Smooth muscle cell (in vitro differentiated cells): ENCODE data around the gene DSP. TPM values are rescaled to one million over a fixed set of nuclear protein-coding genes. Genes with fewer than 3 reads are reported as not detected.

Experiments
- DNase-seq: peaks from one replicate; lab custom pipeline; 2025; ENCODE audit not compliant: unreplicated experiment; lab: John Stamatoyannopoulos, UW
- H2AFZ ChIP-seq: fragments of 200-600 bp; sonication (generic); 2 replicates; pipeline ENCODE4 v1.6.0; 2016; ENCODE audit warnings: antibody characterized with exemption, low read depth, mild to moderate bottlenecking
- H3F3A ChIP-seq: fragments of 200-600 bp; sonication (generic); 2 replicates; pipeline ENCODE4 v1.6.0; 2017; ENCODE audit warnings: antibody characterized with exemption, low read depth
- H3K27ac ChIP-seq: fragments of 200-600 bp; sonication (generic); 2 replicates; pipeline ENCODE4 v1.5.1; 2016; ENCODE audit warnings: low read depth, mild to moderate bottlenecking
- H3K27me3 ChIP-seq: fragments of 200-600 bp; sonication (generic); 2 replicates; pipeline ENCODE4 v1.6.1; 2016; ENCODE audit warnings: low read depth, mild to moderate bottlenecking
- H3K36me3 ChIP-seq: fragments of 200-600 bp; sonication (generic); 2 replicates; pipeline ENCODE4 v1.5.1; 2016; ENCODE audit warnings: low read depth
- H3K4me1 ChIP-seq: fragments of 200-600 bp; sonication (generic); 2 replicates; pipeline ENCODE4 v1.5.1; 2016; ENCODE audit warnings: low read depth
- H3K4me2 ChIP-seq: fragments of 200-600 bp; sonication (generic); 2 replicates; pipeline ENCODE4 v1.6.0; 2016; ENCODE audit warnings: mild to moderate bottlenecking
- H3K4me3 ChIP-seq: fragments of 200-600 bp; sonication (generic); 2 replicates; pipeline ENCODE4 v1.5.1; 2016; ENCODE audit warnings: mild to moderate bottlenecking
- H3K79me2 ChIP-seq: fragments of 200-600 bp; sonication (generic); 2 replicates; pipeline ENCODE4 v1.6.0; 2016; ENCODE audit warnings: low read depth, mild to moderate bottlenecking
- H3K9ac ChIP-seq: fragments of 200-600 bp; sonication (generic); 2 replicates; pipeline ENCODE4 v1.6.0; 2016; ENCODE audit warnings: low read depth
- H3K9me3 ChIP-seq: fragments of 200-600 bp; sonication (generic); replicated peaks from 2 replicates; pipeline ENCODE4 v1.5.1; 2016; ENCODE audit warnings: low read depth
- H4K20me1 ChIP-seq: fragments of 200-600 bp; sonication (generic); 2 replicates; pipeline ENCODE4 v1.6.0; 2016; ENCODE audit warnings: low read depth
- CTCF ChIP-seq: fragments of 200-600 bp; sonication (generic); IDR thresholded peaks from 2 replicates; pipeline ENCODE4 v1.5.1; 2017; ENCODE audit warnings: borderline replicate concordance, mild to moderate bottlenecking, antibody characterized with exemption; ENCODE audit not compliant: insufficient read depth, poor library complexity, severe bottlenecking
- WGBS: methylation state at CpG from one replicate; pipeline ENCODE4 v1.1.7; 2016; ENCODE audit warnings: low lambda C conversion rate; 5-methylcytosine and 5-hydroxymethylcytosine counted together
- polyA plus RNA-seq: library from polyadenylated mRNA; unstranded; fragments of >200 nt; fragmentation: Nextera tagmentation; extraction: Ambion mirVana; gene quantifications from 2 replicates; pipeline ENCODE4 v1.2.1, GENCODE V29; 2016
- total RNA-seq: library from RNA; depleted of rRNA; stranded (reverse); fragments of >200 nt; gene quantifications from 2 replicates; pipeline ENCODE4 v1.2.3, GENCODE V29; 2014

Gene DSP
- total and polyA plus RNA-seq, 2 experiments from 2014 or later, result 64.1 to 347 TPM

- peaks cover 29% of the 10 kb centered on the region for H3K36me3 ChIP-seq
- H3K9me3 ChIP-seq, result no peaks in the 10 kb centered on the region
- H3F3A ChIP-seq, result peaks cover 17% of the 10 kb centered on the region
- TF ChIP-seq CTCF, result no peak
- no peak overlapping the region for H3K9ac ChIP-seq
- H3K27me3 ChIP-seq, result no peaks in the 10 kb centered on the region
- no peak overlapping the region for H3K27ac ChIP-seq
- no peak overlapping the region for H3K4me3 ChIP-seq
- DNase-seq, result no peak
- no peak overlapping the region for H3K4me2 ChIP-seq
- H2AFZ ChIP-seq, result no peak overlapping the region
- H3K4me1 ChIP-seq, result peaks cover 9% of the 10 kb centered on the region
- peaks cover 4% of the 10 kb centered on the region for H3K79me2 ChIP-seq
- peaks cover 26% of the 10 kb centered on the region for H4K20me1 ChIP-seq
- WGBS, result 98% methylated on average over 28 of the region's 28 CpGs
These were observed 43.9 kb downstream of the DSP start for GRCh38 chr6:7585287-7585930.

- Histone ChIP-seq H3K27ac (peak overlapping the region; percentile 71), H3K9me3 (no peaks in the 10 kb centered on the region), H3K4me2 (no peak overlapping the region), H3K4me3 (no peak overlapping the region), H3K4me1 (peaks cover 17% of the 10 kb centered on the region), H3K27me3 (no peaks in the 10 kb centered on the region), H3K9ac (no peak overlapping the region), H3F3A (peaks cover 14% of the 10 kb centered on the region), H3K36me3 (peaks cover 17% of the 10 kb centered on the region), H3K79me2 (peaks cover 27% of the 10 kb centered on the region), H2AFZ (no peak overlapping the region), H4K20me1 (peaks cover 33% of the 10 kb centered on the region)
- WGBS, result 24% methylated on average over 3 of the region's 3 CpGs
- DNase-seq, result no peak
- TF ChIP-seq CTCF, result no peak
These were observed 46.2 kb downstream of the DSP start for GRCh38 chr6:7587631-7588100.

- Histone ChIP-seq H3K9me3 (no peaks in the 10 kb centered on the region), H3K79me2 (peaks cover 28% of the 10 kb centered on the region), H3K4me2 (no peak overlapping the region), H2AFZ (no peak overlapping the region), H3K27ac (no peak overlapping the region), H3K4me1 (peaks cover 17% of the 10 kb centered on the region), H3K27me3 (no peaks in the 10 kb centered on the region), H3K36me3 (peaks cover 13% of the 10 kb centered on the region), H3F3A (peaks cover 14% of the 10 kb centered on the region), H3K9ac (no peak overlapping the region), H3K4me3 (no peak overlapping the region), H4K20me1 (peaks cover 41% of the 10 kb centered on the region)
- 74% methylated on average over 4 of the region's 4 CpGs for WGBS
- DNase-seq, result no peak
- TF ChIP-seq CTCF, result no peak
These were observed 47.0 kb downstream of the DSP start for GRCh38 chr6:7588506-7588905.

GRCh38 chr6:7589221-7589620, 47.8 kb downstream of the DSP start:
- H3K4me3 ChIP-seq, result peak overlapping the region; percentile 81
- H2AFZ ChIP-seq, result no peak overlapping the region
- H3K4me1 ChIP-seq, result peaks cover 17% of the 10 kb centered on the region
- H3F3A ChIP-seq, result peaks cover 14% of the 10 kb centered on the region
- H3K27me3 ChIP-seq, result no peaks in the 10 kb centered on the region
- H3K4me2 ChIP-seq, result peak overlapping the region; percentile 94
- H3K36me3 ChIP-seq, result peaks cover 11% of the 10 kb centered on the region
- H3K79me2 ChIP-seq, result peaks cover 28% of the 10 kb centered on the region
- peaks cover 38% of the 10 kb centered on the region for H4K20me1 ChIP-seq
- H3K9me3 ChIP-seq, result no peaks in the 10 kb centered on the region
- TF ChIP-seq CTCF, result no peak
- peak overlapping the region; percentile 8 for H3K9ac ChIP-seq
- 93% methylated on average over 3 of the region's 3 CpGs for WGBS
- no peak for DNase-seq
- peak overlapping the region; percentile 61 for H3K27ac ChIP-seq
